KOPT-K1 (cell line): ENCODE measurements around the gene ISOC2.

Source experiments
- H3K27ac ChIP-seq: fragments of 200-600 bp; sonication (generic); 2 replicates; pipeline ENCODE4 v1.5.1; 2016; ENCODE audit warnings: antibody characterized with exemption, mild to moderate bottlenecking, low read depth, low read length; ENCODE audit not compliant: poor library complexity, severe bottlenecking
- H3K36me3 ChIP-seq: fragments of 200-600 bp; sonication (generic); 2 replicates; pipeline ENCODE4 v1.5.1; 2017; ENCODE audit warnings: antibody characterized with exemption, mild to moderate bottlenecking, low read length, moderate library complexity; ENCODE audit not compliant: insufficient read depth
- H3K9me3 ChIP-seq: fragments of 200-600 bp; sonication (generic); 2 replicates; pipeline ENCODE4 v1.5.1; 2017; ENCODE audit warnings: antibody characterized with exemption, low read length, mild to moderate bottlenecking; ENCODE audit not compliant: insufficient read depth, poor library complexity, severe bottlenecking

The ISOC2 gene

DNA sequence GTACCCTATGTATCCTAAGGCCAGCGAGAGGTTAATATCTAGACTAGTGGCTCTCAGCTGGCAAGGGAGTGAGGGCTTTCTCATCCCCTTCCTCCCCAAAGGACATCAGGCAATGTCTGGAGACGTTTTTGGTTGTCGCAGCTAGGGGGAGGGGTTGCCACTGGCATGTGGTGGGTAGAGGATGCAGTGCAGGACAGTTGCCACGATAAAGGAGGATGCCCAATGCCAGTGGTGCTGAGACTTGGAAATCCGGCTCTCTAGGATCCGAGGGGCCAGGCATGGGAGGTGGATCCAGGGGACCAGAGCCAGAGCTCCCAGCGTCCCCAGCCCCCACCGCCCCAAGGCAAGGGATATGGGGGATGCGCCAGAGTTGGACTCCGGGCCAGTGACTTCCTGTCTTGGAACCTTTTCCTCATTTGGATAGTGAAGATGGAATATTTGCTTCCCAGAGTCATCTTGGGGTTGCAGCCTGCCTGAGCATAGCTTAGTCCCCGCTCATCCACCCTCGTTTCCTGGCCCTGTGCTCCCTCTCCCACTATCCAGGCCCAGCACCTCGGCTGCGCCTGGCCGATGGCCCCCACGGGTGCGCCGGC lies 31.7 kb upstream of the ISOC2 start:
- H3K9me3 ChIP-seq = no peaks in the 10 kb centered on the region
- H3K36me3 ChIP-seq = no peaks in the 10 kb centered on the region
- no peak overlapping the region for H3K27ac ChIP-seq

- no peaks in the 10 kb centered on the region for H3K36me3 ChIP-seq
- H3K9me3 ChIP-seq = no peaks in the 10 kb centered on the region
- H3K27ac ChIP-seq = no peak overlapping the region
Measured at GRCh38 chr19:55492362-55492944, 31.0 kb upstream of the ISOC2 start.

DNA sequence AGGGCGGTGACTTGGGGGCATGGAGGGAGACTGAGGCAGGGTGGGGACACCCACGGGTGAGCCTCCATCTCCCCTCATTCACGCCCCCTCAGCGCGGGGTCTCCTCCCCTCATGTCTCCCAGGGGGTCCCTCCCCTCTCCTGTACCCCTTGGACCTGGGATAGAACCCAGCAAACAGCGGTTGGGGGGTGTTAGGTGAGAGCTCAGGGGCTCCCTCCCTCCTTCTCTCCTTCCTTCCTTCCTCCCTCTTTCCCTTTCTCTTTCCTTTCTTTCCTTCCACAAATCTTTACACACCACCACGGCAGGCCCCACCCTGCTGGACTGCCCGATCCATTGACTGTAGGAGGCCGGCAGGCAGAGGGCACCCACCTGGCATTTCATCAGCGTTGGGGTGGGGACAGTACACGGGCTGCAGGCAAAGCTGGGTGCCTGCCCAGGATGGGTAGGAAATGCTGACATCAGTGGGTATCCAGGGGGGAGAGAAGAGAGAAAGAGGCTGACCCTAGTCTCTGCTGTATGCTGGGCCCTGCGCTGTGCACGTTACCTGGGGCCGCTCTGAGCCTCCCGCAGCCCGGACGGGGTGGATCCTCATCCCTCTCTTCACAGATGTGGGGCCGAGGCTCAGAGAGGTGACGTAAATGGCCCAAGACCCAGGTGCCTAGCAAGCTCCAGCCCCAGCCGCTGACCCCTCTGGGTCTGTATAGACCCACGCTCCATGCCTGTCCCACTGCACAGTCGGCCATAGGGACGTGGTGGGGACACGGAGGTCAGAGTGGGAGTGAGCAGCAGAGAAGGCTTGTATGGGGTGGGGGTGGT lies 30.3 kb upstream of the ISOC2 start:
- H3K36me3 ChIP-seq = no peaks in the 10 kb centered on the region
- H3K9me3 ChIP-seq = no peaks in the 10 kb centered on the region
- H3K27ac ChIP-seq = no peak overlapping the region

GRCh38 chr19:55490478-55491432 lies 29.3 kb upstream of the ISOC2 start:
- no peaks in the 10 kb centered on the region for H3K9me3 ChIP-seq
- H3K27ac ChIP-seq = no peak overlapping the region

GRCh38 chr19:55489711-55490477 lies 28.5 kb upstream of the ISOC2 start:
- Histone ChIP-seq H3K9me3 (no peaks in the 10 kb centered on the region), H3K36me3 (no peaks in the 10 kb centered on the region), H3K27ac (no peak overlapping the region)

More at GRCh38 chr19:55490478-55491432, 29.3 kb upstream of the ISOC2 start:
- H3K36me3 ChIP-seq = no peaks in the 10 kb centered on the region

DNA sequence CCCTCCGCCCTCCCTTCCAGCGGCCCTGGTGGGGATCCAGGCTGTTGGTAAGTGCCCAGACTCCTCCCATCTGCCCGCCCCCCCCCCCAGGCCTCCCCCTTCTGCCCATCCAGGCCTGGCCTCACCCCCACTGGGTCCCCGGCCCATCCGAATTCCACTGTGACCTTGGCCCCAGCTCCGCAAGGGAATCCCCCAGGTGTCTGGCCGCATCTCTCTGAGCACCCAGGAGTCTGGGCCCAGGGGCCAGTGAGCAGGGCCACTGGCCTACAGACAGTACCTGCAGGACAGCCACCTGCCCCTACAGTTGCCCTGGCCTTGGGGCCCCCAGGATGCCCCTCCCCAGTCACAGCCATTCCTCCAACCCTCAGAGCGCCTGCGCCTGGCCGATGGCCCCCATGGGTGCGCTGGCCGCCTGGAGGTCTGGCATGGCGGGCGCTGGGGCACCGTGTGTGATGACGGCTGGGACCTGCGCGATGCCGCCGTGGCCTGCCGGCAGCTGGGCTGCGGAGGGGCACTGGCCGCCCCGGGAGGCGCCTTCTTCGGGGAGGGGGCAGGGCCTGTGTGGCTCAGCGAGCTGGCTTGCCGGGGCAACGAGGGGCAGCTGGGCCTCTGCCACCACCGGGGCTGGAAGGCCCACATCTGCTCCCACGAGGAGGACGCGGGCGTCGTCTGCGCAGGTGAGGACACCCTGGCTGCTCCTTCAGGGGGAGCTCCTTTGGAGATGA lies 27.7 kb upstream of the ISOC2 start:
- H3K9me3 ChIP-seq = no peaks in the 10 kb centered on the region
- H3K27ac ChIP-seq = no peak overlapping the region
- no peaks in the 10 kb centered on the region for H3K36me3 ChIP-seq

GRCh38 chr19:55487924-55488687 lies 26.7 kb upstream of the ISOC2 start, which contains the start of gene SSC5D:
Gene SSC5D (plus strand): TSS chr19:55488436. CDS start chr19:55488590, 154 bp downstream.
- Histone ChIP-seq H3K36me3 (peaks cover 7% of the 10 kb centered on the region; the same call in 1 of the 2 replicates), H3K27ac (no peak within 1 kb of the TSS), H3K9me3 (no peaks in the 10 kb centered on the region)

GRCh38 chr19:55486971-55487923 lies 25.8 kb upstream of the ISOC2 start:
- H3K27ac ChIP-seq = no peak overlapping the region
- H3K9me3 ChIP-seq = no peaks in the 10 kb centered on the region
- H3K36me3 ChIP-seq = peaks cover 8% of the 10 kb centered on the region; the same call in 1 of the 2 replicates

DNA sequence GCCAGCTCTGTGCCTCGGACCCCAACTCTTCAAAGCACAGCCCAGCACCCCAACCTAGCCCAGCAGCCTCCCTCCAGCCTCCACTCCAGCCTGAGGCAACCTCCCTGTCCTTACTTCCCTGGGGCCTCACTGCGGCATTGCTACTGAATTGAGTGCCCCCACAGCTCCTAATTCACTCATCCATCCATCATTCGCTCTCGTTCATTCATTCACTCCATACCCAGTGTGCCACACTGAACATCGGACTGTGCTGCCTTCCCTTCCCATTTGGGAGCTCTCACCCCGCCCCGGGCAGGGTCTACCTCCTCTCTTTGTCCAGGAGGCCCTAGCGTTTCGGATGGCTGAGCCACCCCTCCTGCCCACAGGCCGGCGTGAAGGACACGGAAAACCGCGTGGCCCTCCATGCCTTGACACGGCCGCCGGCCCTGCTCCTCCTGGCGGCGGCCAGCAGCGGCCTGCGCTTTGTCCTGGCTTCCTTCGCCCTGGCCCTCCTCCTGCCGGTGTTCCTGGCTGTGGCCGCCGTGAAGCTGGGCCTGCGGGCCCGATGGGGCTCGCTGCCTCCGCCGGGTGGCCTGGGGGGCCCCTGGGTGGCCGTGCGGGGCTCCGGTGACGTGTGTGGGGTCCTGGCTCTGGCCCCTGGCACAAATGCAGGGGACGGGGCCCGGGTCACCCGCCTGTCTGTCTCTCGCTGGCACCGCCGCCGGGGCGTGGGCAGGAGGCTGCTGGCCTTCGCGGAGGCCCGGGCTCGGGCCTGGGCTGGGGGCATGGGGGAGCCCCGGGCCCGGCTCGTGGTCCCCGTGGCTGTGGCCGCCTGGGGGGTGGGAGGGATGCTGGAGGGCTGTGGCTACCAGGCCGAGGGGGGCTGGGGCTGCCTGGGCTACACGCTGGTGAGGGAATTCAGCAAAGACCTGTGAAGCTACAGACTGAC lies 24.9 kb upstream of the ISOC2 start:
- H3K27ac ChIP-seq = peak overlapping the region; percentile 71
- no peaks in the 10 kb centered on the region for H3K9me3 ChIP-seq
- peaks cover 8% of the 10 kb centered on the region; the same call in 1 of the 2 replicates for H3K36me3 ChIP-seq

DNA sequence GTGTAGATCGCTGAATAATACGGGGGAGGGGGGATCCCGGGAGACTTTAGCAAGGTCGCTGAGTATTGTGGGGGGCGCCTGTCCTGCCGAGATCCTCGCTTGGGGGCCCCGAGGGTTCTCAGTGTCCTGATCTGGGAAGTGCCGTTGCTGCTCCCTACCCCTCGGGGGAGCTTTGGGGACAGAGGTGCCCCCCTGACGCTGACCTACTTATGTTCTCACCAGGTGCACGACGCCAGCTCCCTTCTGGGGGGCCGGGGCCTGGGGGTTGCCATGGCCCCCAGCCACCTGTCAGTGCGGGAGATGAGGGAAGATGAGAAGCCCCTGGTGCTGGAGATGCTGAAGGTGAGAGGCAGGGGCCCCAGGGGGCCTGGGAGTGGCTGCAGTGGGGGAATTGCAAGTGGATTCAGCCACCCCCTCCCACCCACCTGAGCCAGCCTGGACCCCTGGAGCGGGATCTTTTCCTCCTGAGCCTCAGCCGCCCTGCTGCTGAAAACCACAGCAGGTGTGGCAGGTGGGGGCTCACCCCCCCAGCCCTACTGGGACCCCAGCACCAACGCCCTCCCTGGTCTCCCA lies 24.1 kb upstream of the ISOC2 start:
- Histone ChIP-seq H3K9me3 (no peaks in the 10 kb centered on the region), H3K27ac (peak overlapping the region; percentile 71), H3K36me3 (peaks cover 8% of the 10 kb centered on the region; the same call in 1 of the 2 replicates)
